PC-3 (cell line): ENCODE results near the gene SRGAP1. TPM values are rescaled to one million over a fixed set of nuclear protein-coding genes. Genes with fewer than 3 reads are reported as not detected.

ENCODE experiments used
- ATAC-seq: fragments of 200-7000 bp; cut with Tn5 transposase; 2 replicates; pipeline ENCODE4 v1.9.1; 2020; ENCODE audit warnings: mild to moderate bottlenecking, moderate library complexity
- BruUV-seq: library from RNA; stranded (reverse); fragments of 400-500 nt; replicated peaks from 2 replicates; lab custom pipeline; 2021; lab: Mats Ljungman, UMichigan
- CTCF ChIA-PET: fragments of 300-600 bp; sonication (Branson Sonifier 250); formaldehyde crosslinking; loops from one replicate; lab custom pipeline; 2022; ENCODE audit warnings: antibody characterized with exemption; lab: Charles Lee
- POLR2A ChIA-PET: fragments of 300-600 bp; sonication (Branson Sonifier 250); formaldehyde crosslinking; loops from one replicate; lab custom pipeline; 2022; ENCODE audit warnings: antibody characterized with exemption; ENCODE audit not compliant: unreplicated experiment; lab: Charles Lee
- DNase-seq: peaks from one replicate; pipeline ENCODE4 v3.0.0-alpha.2; 2015
- H2AFZ ChIP-seq: fragments of 300-600 bp; sonication (generic); 2 replicates; pipeline ENCODE4 v1.6.0; 2016; ENCODE audit warnings: antibody characterized with exemption, low read length
- H3F3A ChIP-seq: fragments of 300-600 bp; sonication (generic); one replicate; pipeline ENCODE4 v1.6.0; 2017; ENCODE audit warnings: antibody characterized with exemption, low read length, control low read depth, mild to moderate bottlenecking; ENCODE audit not compliant: unreplicated experiment
- H3K27ac ChIP-seq: fragments of 300-600 bp; sonication (generic); 2 replicates; pipeline ENCODE4 v1.5.1; 2016; ENCODE audit warnings: mild to moderate bottlenecking, low read length
- H3K27me3 ChIP-seq: fragments of 300-600 bp; sonication (generic); 2 replicates; pipeline ENCODE4 v1.6.1; 2016; ENCODE audit warnings: low read length, mixed read lengths
- H3K36me3 ChIP-seq: fragments of 300-600 bp; sonication (generic); 2 replicates; pipeline ENCODE4 v1.6.1; 2016; ENCODE audit warnings: low read depth, mixed run types, low read length, mixed read lengths
- H3K4me1 ChIP-seq: fragments of 300-600 bp; sonication (generic); 2 replicates; pipeline ENCODE4 v1.5.1; 2016; ENCODE audit warnings: low read length; ENCODE audit not compliant: insufficient read depth
- H3K4me2 ChIP-seq: fragments of 300-600 bp; sonication (generic); 2 replicates; pipeline ENCODE4 v1.6.0; 2016; ENCODE audit warnings: low read length
- H3K4me3 ChIP-seq: fragments of 300-600 bp; sonication (generic); 2 replicates; pipeline ENCODE4 v1.5.1; 2016; ENCODE audit warnings: mild to moderate bottlenecking, low read length, mixed read lengths
- H3K79me2 ChIP-seq: fragments of 300-600 bp; sonication (generic); 2 replicates; pipeline ENCODE4 v1.6.1; 2017; ENCODE audit warnings: low read length, mixed read lengths
- H3K9ac ChIP-seq: fragments of 300-600 bp; sonication (generic); 2 replicates; pipeline ENCODE4 v1.6.0; 2016; ENCODE audit warnings: mild to moderate bottlenecking, low read length
- H3K9me2 ChIP-seq: fragments of 300-600 bp; sonication (generic); replicated peaks from 2 replicates; pipeline ENCODE4 v1.6.1; 2016; ENCODE audit warnings: mixed run types, low read length, mixed read lengths
- H3K9me3 ChIP-seq: fragments of 300-600 bp; sonication (generic); 2 replicates; pipeline ENCODE4 v1.6.1; 2016; ENCODE audit warnings: low read length, mixed read lengths
- H4K20me1 ChIP-seq: fragments of 300-600 bp; sonication (generic); 2 replicates; pipeline ENCODE4 v1.6.1; 2016; ENCODE audit warnings: low read length, mixed read lengths
- CTCF ChIP-seq: fragments of 300-600 bp; sonication (generic); conservative IDR thresholded peaks from 2 replicates; pipeline ENCODE4 v1.5.1; 2017; ENCODE audit warnings: antibody characterized with exemption, low read depth, mild to moderate bottlenecking, low read length
- EZH2 ChIP-seq: fragments of 300-600 bp; sonication (generic); IDR thresholded peaks from one replicate; pipeline ENCODE4 v1.6.1; 2017; ENCODE audit warnings: antibody characterized with exemption, mild to moderate bottlenecking, low read length; ENCODE audit not compliant: unreplicated experiment
- EZH2phosphoT487 ChIP-seq: fragments of 300-600 bp; sonication (generic); IDR thresholded peaks from 2 replicates; pipeline ENCODE4 v1.6.1; 2018; ENCODE audit warnings: mild to moderate bottlenecking, antibody characterized with exemption, low read length, borderline replicate concordance
- intact Hi-C: fragments of 100-400 bp; cut with micrococcal nuclease; formaldehyde crosslinking; loops from 2 replicates; pipeline ENCODE4 v1.9.0; 2023
- total RNA-seq: library from RNA; depleted of rRNA; stranded (reverse); fragments of >200 nt; gene quantifications from 2 replicates; pipeline ENCODE4 v1.2.3, GENCODE V29; 2014

The SRGAP1 gene
- total RNA-seq, 1 experiment from 2014 or later: 11.0 TPM

- Histone ChIP-seq H3K79me2 (peaks cover 8% of the 10 kb centered on the region; the same call in 1 of the 2 replicates), H3K4me3 (no peak overlapping the region), H3F3A (no peaks in the 10 kb centered on the region), H4K20me1 (no peaks in the 10 kb centered on the region), H3K27me3 (no peaks in the 10 kb centered on the region), H3K9me3 (no peaks in the 10 kb centered on the region), H3K4me2 (no peak overlapping the region), H3K27ac (no peak overlapping the region), H2AFZ (no peak overlapping the region), H3K9me2 (no peaks in the 10 kb centered on the region), H3K9ac (no peak overlapping the region), H3K4me1 (peaks cover 7% of the 10 kb centered on the region; the same call in 1 of the 2 replicates), H3K36me3 (peaks cover 14% of the 10 kb centered on the region)
- no TSS peak for BruUV-seq
- TF ChIP-seq CTCF (no peak), EZH2 (no peak), EZH2phosphoT487 (no peak)
- CTCF ChIA-PET: no interaction called here
- ATAC-seq (no peak), DNase-seq (no peak)
- POLR2A ChIA-PET: no interaction called here
- intact Hi-C loops: no loop called here
These were observed 146.5 kb downstream of the SRGAP1 start for GRCh38 chr12:63990828-63991547.

GRCh38 chr12:63994704-63995103, 150.2 kb downstream of the SRGAP1 start:
- H3K79me2 ChIP-seq: no peaks in the 10 kb centered on the region
- H3K4me2 ChIP-seq: no peak overlapping the region
- no peak for TF ChIP-seq EZH2phosphoT487
- TF ChIP-seq EZH2: no peak
- TF ChIP-seq CTCF: no peak
- intact Hi-C loops: no loop called here
- no peak overlapping the region for H3K27ac ChIP-seq
- H3F3A ChIP-seq: no peaks in the 10 kb centered on the region
- H3K9me3 ChIP-seq: no peaks in the 10 kb centered on the region
- no TSS peak for BruUV-seq
- no peaks in the 10 kb centered on the region for H3K9me2 ChIP-seq
- no peak overlapping the region for H3K4me3 ChIP-seq
- H3K36me3 ChIP-seq: peaks cover 14% of the 10 kb centered on the region
- peaks cover 12% of the 10 kb centered on the region; the same call in 1 of the 2 replicates for H3K4me1 ChIP-seq
- H2AFZ ChIP-seq: no peak overlapping the region
- H3K27me3 ChIP-seq: no peaks in the 10 kb centered on the region
- DNase-seq: no peak
- no peaks in the 10 kb centered on the region for H4K20me1 ChIP-seq
- ATAC-seq: no peak
- H3K9ac ChIP-seq: no peak overlapping the region
- CTCF ChIA-PET: no interaction called here
- POLR2A ChIA-PET: interaction anchor here (0.6 kb wide), 1 partner anchor 13 kb away, joined by 4 read pairs; no protein-coding TSS in a partner anchor

- Histone ChIP-seq H3K9ac (no peak overlapping the region), H3K27ac (no peak overlapping the region), H3K36me3 (peaks cover 12% of the 10 kb centered on the region; the same call in 1 of the 2 replicates), H4K20me1 (no peaks in the 10 kb centered on the region), H3K79me2 (no peaks in the 10 kb centered on the region), H2AFZ (no peak overlapping the region), H3F3A (no peaks in the 10 kb centered on the region), H3K4me2 (no peak overlapping the region), H3K4me3 (no peak overlapping the region), H3K9me2 (no peaks in the 10 kb centered on the region), H3K4me1 (peaks cover 12% of the 10 kb centered on the region; the same call in 1 of the 2 replicates), H3K9me3 (no peaks in the 10 kb centered on the region), H3K27me3 (no peaks in the 10 kb centered on the region)
- CTCF ChIA-PET: no interaction called here
- TF ChIP-seq CTCF: no peak
- no peak for TF ChIP-seq EZH2
- no peak for TF ChIP-seq EZH2phosphoT487
- DNase-seq (peak; percentile 52), ATAC-seq (no peak)
- intact Hi-C loops: no loop called here
- BruUV-seq: no TSS peak
- POLR2A ChIA-PET: no interaction called here
These were observed 151.0 kb downstream of the SRGAP1 start for GRCh38 chr12:63995512-63995911.
